GM19372 (cell line): Measurements from ENCODE around the gene LRP1B.
"Not testable (repeated sequence)": the region's sequence is repeated elsewhere in the genome, so short reads cannot be mapped to it uniquely, and the experiment has no call there.

Experiments used
- ATAC-seq: cut with Tn5 transposase; IDR thresholded peaks from one replicate; pipeline ENCODE4 v1.9.1; 2021; ENCODE audit warnings: mild to moderate bottlenecking, low read depth, moderate library complexity; ENCODE audit not compliant: unreplicated experiment

The LRP1B gene

GRCh38 chr2:140544769-140545168 is 1586.0 kb downstream of the LRP1B start:
- not testable (repeated sequence) for ATAC-seq

- no peak for ATAC-seq
Observed at GRCh38 chr2:140542627-140543026, 1588.2 kb downstream of the LRP1B start.

- ATAC-seq: no peak
Observed at GRCh38 chr2:140539242-140539875, 1591.5 kb downstream of the LRP1B start.

GRCh38 chr2:140529706-140530105 is 1601.1 kb downstream of the LRP1B start:
- no peak for ATAC-seq

- no peak for ATAC-seq
Observed at GRCh38 chr2:140528982-140529381, 1601.8 kb downstream of the LRP1B start.

- no peak for ATAC-seq
Observed at GRCh38 chr2:140526575-140526974, 1604.2 kb downstream of the LRP1B start.

- ATAC-seq: no peak
Observed at GRCh38 chr2:140512106-140512505, 1618.7 kb downstream of the LRP1B start.

GRCh38 chr2:140509765-140510164 is 1621.1 kb downstream of the LRP1B start:
- ATAC-seq: no peak

- ATAC-seq: no peak
Observed at GRCh38 chr2:140508756-140509155, 1622.1 kb downstream of the LRP1B start.

GRCh38 chr2:140506606-140507005 is 1624.2 kb downstream of the LRP1B start:
- ATAC-seq: no peak

GRCh38 chr2:140504601-140505000 is 1626.2 kb downstream of the LRP1B start:
- ATAC-seq: no peak

- ATAC-seq: no peak
Observed at GRCh38 chr2:140502951-140503630, 1627.7 kb downstream of the LRP1B start.

GRCh38 chr2:140498360-140498759 is 1632.5 kb downstream of the LRP1B start:
- no peak for ATAC-seq

GRCh38 chr2:140496714-140497113 is 1634.1 kb downstream of the LRP1B start:
- ATAC-seq: no peak

GRCh38 chr2:140491876-140492275 is 1638.9 kb downstream of the LRP1B start:
- ATAC-seq: no peak

GRCh38 chr2:140489193-140489592 is 1641.6 kb downstream of the LRP1B start:
- no peak for ATAC-seq

- ATAC-seq: no peak
Observed at GRCh38 chr2:140481136-140481535, 1649.7 kb downstream of the LRP1B start.

GRCh38 chr2:140473851-140474250 is 1657.0 kb downstream of the LRP1B start:
- ATAC-seq: no peak

- ATAC-seq: no peak
Observed at GRCh38 chr2:140472676-140473075, 1658.1 kb downstream of the LRP1B start.

GRCh38 chr2:140465301-140465700 is 1665.5 kb downstream of the LRP1B start:
- ATAC-seq: no peak

- ATAC-seq: no peak
Observed at GRCh38 chr2:140462990-140463389, 1667.8 kb downstream of the LRP1B start.

GRCh38 chr2:140457483-140457882 is 1673.3 kb downstream of the LRP1B start:
- ATAC-seq: no peak
